HCT116 (cell line): ENCODE data around the gene SPDEF. TPM values are rescaled to one million over a fixed set of nuclear protein-coding genes. Genes with fewer than 3 reads are reported as not detected.

Source experiments
- ATAC-seq: fragments of 200-7000 bp; cut with Tn5 transposase; 2 replicates; pipeline ENCODE4 v1.9.1; 2020; ENCODE audit warnings: mild to moderate bottlenecking, moderate library complexity
- BruUV-seq: library from RNA; stranded (reverse); fragments of 400-500 nt; replicated peaks from 2 replicates; lab custom pipeline; 2021; lab: Mats Ljungman, UMichigan
- CTCF ChIA-PET: fragments of 300-600 bp; sonication (Branson Sonifier 250); formaldehyde crosslinking; loops from one replicate; lab custom pipeline; 2021; ENCODE audit warnings: antibody characterized with exemption; lab: Charles Lee
- POLR2A ChIA-PET: fragments of 300-600, 350-600 bp; sonication (Branson Sonifier 250); formaldehyde crosslinking; loops from one replicate; lab custom pipeline; 2021; ENCODE audit warnings: antibody characterized with exemption; lab: Charles Lee
- RAD21 ChIA-PET, 2 experiments: fragments of 300-600 bp; sonication (Branson Sonifier 250); formaldehyde crosslinking; loops; one replicate each; lab custom pipeline; 2023; ENCODE audit warnings: low total read pairs in 2 of 2; ENCODE audit not compliant: uncharacterized antibody in 2 of 2, unreplicated experiment in 2 of 2, low non-redundant PET in 1 of 2; lab: Charles Lee
- DNase-seq: peaks from one replicate; pipeline ENCODE4 v3.0.0-alpha.2; 2010; ENCODE audit warnings: low read depth, low spot score
- H2AFZ ChIP-seq: fragments of 200-600 bp; shearing (Covaris generic), sonication (generic); 2 replicates; pipeline ENCODE4 v1.6.1; 2017; ENCODE audit warnings: low read depth, mixed run types, mixed read lengths, antibody characterized with exemption, low read length; ENCODE audit not compliant: poor library complexity, severe bottlenecking
- H3K27ac ChIP-seq: 2 replicates; pipeline ENCODE4 v1.5.1; 2012; ENCODE audit warnings: low read depth, low read length
- H3K27me3 ChIP-seq: fragments of 200-600 bp; sonication (generic); 2 replicates; pipeline ENCODE4 v1.6.1; 2016; ENCODE audit warnings: mixed run types, low read length, mixed read lengths; ENCODE audit not compliant: insufficient read depth
- H3K36me3 ChIP-seq, 2 experiments: fragments of 200-500 bp in 1 of 2; fragments of 200-600 bp in 1 of 2; sonication (Bioruptor generic) in 1 of 2; sonication (generic) in 1 of 2; 2 replicates each; pipeline versions ENCODE4 v1.5.1 to v1.6.1; 2014 to 2016; ENCODE audit warnings: low read length in 2 of 2, inconsistent platforms in 1 of 2, mixed read lengths in 1 of 2, mixed run types in 1 of 2; ENCODE audit not compliant: insufficient read depth in 2 of 2, control insufficient read depth in 1 of 2
- H3K4me1 ChIP-seq, 2 experiments: fragments of 200-600 bp in 1 of 2; sonication (generic) in 1 of 2; 2 replicates each; pipeline versions ENCODE4 v1.5.1 to v1.6.1; 2012 to 2017; ENCODE audit warnings: low read length in 2 of 2, inconsistent platforms in 1 of 2, mild to moderate bottlenecking in 1 of 2, mixed read lengths in 1 of 2, mixed run types in 1 of 2, moderate library complexity in 1 of 2; ENCODE audit not compliant: insufficient read depth in 2 of 2, control insufficient read depth in 1 of 2
- H3K4me2 ChIP-seq: fragments of 200-600 bp; sonication (generic); 2 replicates; pipeline ENCODE4 v1.6.1; 2017; ENCODE audit warnings: mixed run types, low read length, mixed read lengths
- H3K4me3 ChIP-seq, 2 experiments: fragments of 200-600 bp in 1 of 2; sonication (generic) in 1 of 2; replicated peaks in 1 of 2; 2 replicates each; pipeline ENCODE4 v1.5.1; 2011 to 2016; ENCODE audit warnings: low read length in 2 of 2, control low read depth in 1 of 2, low read depth in 1 of 2, mild to moderate bottlenecking in 1 of 2, mixed read lengths in 1 of 2, mixed run types in 1 of 2
- H3K79me2 ChIP-seq: fragments of 200-600 bp; sonication (generic); 2 replicates; pipeline ENCODE4 v1.6.1; 2017; ENCODE audit warnings: mild to moderate bottlenecking, mixed run types, low read length, moderate library complexity, mixed read lengths; ENCODE audit not compliant: insufficient read depth
- H3K9ac ChIP-seq: fragments of 200-600 bp; sonication (generic); 2 replicates; pipeline ENCODE4 v1.6.1; 2016; ENCODE audit warnings: low read length, mixed read lengths
- H3K9me2 ChIP-seq: fragments of 200-600 bp; sonication (generic), shearing (Covaris generic); 2 replicates; pipeline ENCODE4 v1.6.1; 2017; ENCODE audit warnings: mixed run types, mild to moderate bottlenecking, moderate library complexity; ENCODE audit not compliant: insufficient read depth
- H3K9me3 ChIP-seq, 2 experiments: fragments of 200-500 bp in 1 of 2; fragments of 200-600 bp in 1 of 2; sonication (Bioruptor generic) in 1 of 2; sonication (generic) in 1 of 2; 2 replicates each; pipeline ENCODE4 v1.6.1; 2014 to 2017; ENCODE audit warnings: low read length in 2 of 2, mixed read lengths in 2 of 2, inconsistent platforms in 1 of 2, low read depth in 1 of 2, mild to moderate bottlenecking in 1 of 2, mixed run types in 1 of 2, moderate library complexity in 1 of 2; ENCODE audit not compliant: control insufficient read depth in 1 of 2, insufficient read depth in 1 of 2
- H4K20me1 ChIP-seq: fragments of 200-600 bp; sonication (generic), shearing (Covaris generic); 2 replicates; pipeline ENCODE4 v1.6.1; 2017; ENCODE audit warnings: mixed run types, mild to moderate bottlenecking, moderate library complexity; ENCODE audit not compliant: insufficient read depth
- ATF3 ChIP-seq: IDR thresholded peaks from 2 replicates; pipeline ENCODE4 v1.6.1; 2012
- CBX3 ChIP-seq: IDR thresholded peaks from 2 replicates; pipeline ENCODE4 v1.6.1; 2012; ENCODE audit warnings: low read depth
- CEBPB ChIP-seq: IDR thresholded peaks from 2 replicates; pipeline ENCODE4 v1.6.1; 2012; ENCODE audit warnings: low read depth
- CTCF ChIP-seq, 3 experiments: fragments of 200-600 bp in 1 of 3; sonication (generic) in 1 of 3; IDR thresholded peaks in 2 of 3; conservative IDR thresholded peaks in 1 of 3; 2 replicates each; pipeline ENCODE4 v1.5.1; 2012 to 2017; ENCODE audit warnings: low read depth in 2 of 3, low read length in 2 of 3, antibody characterized with exemption in 1 of 3, borderline replicate concordance in 1 of 3, control low read depth in 1 of 3, mild to moderate bottlenecking in 1 of 3, mixed read lengths in 1 of 3, mixed run types in 1 of 3, moderate library complexity in 1 of 3; ENCODE audit not compliant: insufficient read depth in 1 of 3
- EGR1 ChIP-seq: IDR thresholded peaks from 2 replicates; pipeline ENCODE4 v1.6.1; 2012; ENCODE audit warnings: low read depth
- EZH2phosphoT487 ChIP-seq: fragments of 200-600 bp; IDR thresholded peaks from 2 replicates; pipeline ENCODE4 v1.6.1; 2018; ENCODE audit warnings: antibody characterized with exemption, borderline replicate concordance
- JUND ChIP-seq: IDR thresholded peaks from 2 replicates; pipeline ENCODE4 v1.6.1; 2012
- MAX ChIP-seq: IDR thresholded peaks from 2 replicates; pipeline ENCODE4 v1.6.1; 2012
- RAD21 ChIP-seq: IDR thresholded peaks from 2 replicates; pipeline ENCODE4 v1.6.1; 2012; ENCODE audit warnings: low read depth, mild to moderate bottlenecking
- REST ChIP-seq: IDR thresholded peaks from 2 replicates; pipeline ENCODE4 v1.6.1; 2012; ENCODE audit warnings: low read depth
- SIN3A ChIP-seq: IDR thresholded peaks from 2 replicates; pipeline ENCODE4 v1.6.1; 2012; ENCODE audit warnings: low read depth
- SP1 ChIP-seq: IDR thresholded peaks from 2 replicates; pipeline ENCODE4 v1.6.1; 2012; ENCODE audit warnings: low read depth
- TCF7L2 ChIP-seq: IDR thresholded peaks from 2 replicates; pipeline ENCODE4 v1.7.0; 2011; ENCODE audit warnings: borderline replicate concordance, inconsistent platforms; ENCODE audit not compliant: insufficient read depth, insufficient read length; ENCODE audit errors: extremely low read depth
- YY1 ChIP-seq: IDR thresholded peaks from 2 replicates; pipeline ENCODE4 v1.6.1; 2011; ENCODE audit warnings: low read length, low read depth, moderate library complexity, mild to moderate bottlenecking; ENCODE audit not compliant: insufficient replicate concordance; ENCODE audit errors: extremely low read depth
- ZBTB33 ChIP-seq: IDR thresholded peaks from 2 replicates; pipeline ENCODE4 v1.6.1; 2011; ENCODE audit warnings: mild to moderate bottlenecking, low read length, moderate library complexity; ENCODE audit not compliant: insufficient replicate concordance; ENCODE audit errors: extremely low read depth
- ZNF274 ChIP-seq: fragments of 200-500 bp; sonication (Bioruptor generic); IDR thresholded peaks from 2 replicates; pipeline ENCODE4 v1.6.1; 2014; ENCODE audit warnings: mild to moderate bottlenecking, low read depth, low read length, inconsistent platforms
- intact Hi-C: fragments of 100-400 bp; cut with micrococcal nuclease; formaldehyde crosslinking; loops from 2 replicates; pipeline ENCODE4 v1.10.0; 2022
- total RNA-seq: library from RNA; stranded (reverse); gene quantifications from one replicate; pipeline ENCODE4 v1.2.1, GENCODE V29; 2021; ENCODE audit not compliant: unreplicated experiment

The SPDEF gene
- total RNA-seq, 1 experiment from 2014 or later = 0.39 TPM

- ATAC-seq (no peak), DNase-seq (no peak)
- no TSS peak for BruUV-seq
- Histone ChIP-seq H2AFZ (no peak overlapping the region), H3K36me3 (peaks cover 5 to 6% of the 10 kb centered on the region in 2 experiments; a peak in 2 of 4 replicates), H3K4me2 (no peak overlapping the region), H3K79me2 (peaks cover 36% of the 10 kb centered on the region), H3K9ac (no peak overlapping the region), H4K20me1 (no peaks in the 10 kb centered on the region), H3K27ac (no peak overlapping the region), H3K4me1 (peaks cover 0 to 5% of the 10 kb centered on the region in 2 experiments; a peak in 1 of 4 replicates), H3K4me3 (no peak overlapping the region), H3K27me3 (no peaks in the 10 kb centered on the region), H3K9me2 (no peaks in the 10 kb centered on the region), H3K9me3 (no peaks in the 10 kb centered on the region)
- ChIA-PET CTCF (interaction anchor here (0.9 to 1.5 kb wide), 2 partner anchors 8 to 142 kb away, joined by 3 to 8 read pairs; no protein-coding TSS in a partner anchor), RAD21 (interaction anchor here in 1 of 2 experiments (0.7 kb wide), 1 partner anchor 75 kb away, joined by 3 read pairs; no protein-coding TSS in a partner anchor), POLR2A (interaction anchor here (1.5 kb wide), 1 partner anchor 139 kb away, joined by 3 read pairs; no protein-coding TSS in a partner anchor)
- intact Hi-C loops = no loop called here
- TF ChIP-seq TCF7L2 = no peak
- TF ChIP-seq RAD21 = no peak
- TF ChIP-seq JUND = no peak
- no peak for TF ChIP-seq REST
- no peak for TF ChIP-seq EZH2phosphoT487
- TF ChIP-seq SIN3A = no peak
- TF ChIP-seq EGR1 = no peak
- TF ChIP-seq SP1 = no peak
- no peak for TF ChIP-seq ATF3
- no peak for TF ChIP-seq ZBTB33
- no peak for TF ChIP-seq CTCF (IDR thresholded peaks at IDR 0.05 in 2 of 3, conservative IDR thresholded peaks at IDR 0.05 in 1 of 3; ENCODE audit: borderline replicate concordance in 1 of 3, insufficient read depth in 1 of 3, low read depth in 2 of 3, low read length in 2 of 3)
- TF ChIP-seq MAX = no peak
- TF ChIP-seq CEBPB = no peak
- TF ChIP-seq CBX3 = no peak
- TF ChIP-seq YY1 = no peak
- no peak for TF ChIP-seq ZNF274
Observed at GRCh38 chr6:34601706-34602105, 45.6 kb upstream of the SPDEF start.
